GM18868 (cell line): Measurements from ENCODE around the gene ACOT11.

Source experiments
- ATAC-seq: cut with Tn5 transposase; IDR thresholded peaks from one replicate; pipeline ENCODE4 v1.9.1; 2021; ENCODE audit warnings: mild to moderate bottlenecking, moderate library complexity; ENCODE audit not compliant: unreplicated experiment

ACOT11 gene

DNA sequence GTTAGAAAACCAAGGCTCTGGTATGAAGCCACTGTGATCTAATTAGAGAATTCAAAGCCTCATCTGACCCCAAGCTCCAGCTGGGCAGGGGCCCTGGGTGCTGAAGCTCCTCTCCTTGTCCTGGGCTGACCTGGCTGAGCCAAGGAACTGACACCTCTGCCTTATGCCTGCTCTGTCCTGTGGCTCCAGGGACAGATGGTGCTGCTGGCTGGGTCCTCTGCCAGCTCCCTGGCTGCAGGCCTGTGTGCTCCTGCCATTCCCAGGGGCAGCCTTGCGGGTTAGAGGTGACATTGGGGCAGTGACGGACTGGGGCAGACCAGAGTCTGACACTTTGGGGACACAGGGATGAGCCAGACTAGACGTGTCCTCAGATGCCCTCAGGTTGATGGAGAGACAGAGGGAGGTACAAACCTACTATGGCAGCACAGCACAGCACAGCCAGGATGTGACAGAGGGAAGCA lies 11.8 kb downstream of the ACOT11 start:
- no peak for ATAC-seq

DNA sequence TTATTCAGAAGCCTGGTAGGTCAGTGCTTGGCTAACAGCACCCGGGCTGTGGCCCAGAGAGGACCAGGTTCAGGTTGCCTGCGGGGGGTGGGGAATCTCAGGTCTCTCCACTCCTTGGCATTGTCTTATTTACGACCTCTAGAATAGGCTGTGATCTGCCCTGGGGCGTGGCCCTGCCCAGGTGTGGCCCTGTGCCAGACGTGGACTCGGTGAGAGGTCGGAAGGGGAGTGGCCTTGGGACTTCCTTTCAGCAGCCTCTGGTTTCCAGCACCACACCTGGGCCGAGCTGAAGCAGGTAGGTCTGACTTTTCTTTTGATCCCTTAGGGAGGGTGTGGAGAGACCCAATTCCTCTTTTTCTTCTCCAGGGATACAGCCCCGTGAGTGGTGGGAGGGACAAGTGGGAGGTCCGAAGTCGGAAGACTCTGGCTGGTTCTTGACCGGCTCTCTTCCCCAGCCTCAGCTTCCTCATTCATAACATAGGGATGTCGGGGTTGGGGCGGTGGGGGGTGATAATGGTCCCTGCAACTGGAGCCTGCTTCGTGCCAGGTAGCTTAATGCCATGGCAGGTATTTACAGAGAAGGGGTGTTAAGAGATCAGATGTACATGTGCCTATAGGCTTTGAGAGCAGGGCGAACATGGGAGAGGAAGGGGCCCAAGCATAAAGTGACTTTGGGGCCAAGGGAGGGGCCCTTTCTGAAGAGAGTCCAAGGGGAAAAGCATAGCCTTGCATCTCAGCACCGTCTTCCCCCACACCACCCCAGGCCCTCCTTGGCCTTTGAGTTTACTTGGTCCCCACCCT lies 16.5 kb downstream of the ACOT11 start:
- no peak for ATAC-seq

DNA sequence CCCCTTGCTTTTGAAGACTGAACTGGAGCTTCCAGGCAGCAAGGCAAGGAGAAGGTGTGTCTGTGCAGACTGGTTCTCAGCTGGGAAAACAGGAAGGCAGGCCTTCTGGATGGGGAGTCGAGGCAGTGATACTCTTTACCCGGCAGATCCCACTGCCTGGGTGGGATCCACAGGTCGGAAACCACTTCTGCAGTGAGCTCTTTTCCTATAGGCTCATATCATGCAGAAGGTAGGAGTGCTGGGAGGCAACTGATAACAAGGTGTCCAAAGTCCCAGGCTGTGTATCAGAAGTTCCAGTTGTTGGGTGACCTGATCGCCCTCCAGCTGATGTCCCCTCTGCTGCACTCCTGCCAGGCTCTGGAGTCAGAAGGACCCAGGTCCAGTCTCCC lies 17.1 kb downstream of the ACOT11 start:
- ATAC-seq, result no peak

DNA sequence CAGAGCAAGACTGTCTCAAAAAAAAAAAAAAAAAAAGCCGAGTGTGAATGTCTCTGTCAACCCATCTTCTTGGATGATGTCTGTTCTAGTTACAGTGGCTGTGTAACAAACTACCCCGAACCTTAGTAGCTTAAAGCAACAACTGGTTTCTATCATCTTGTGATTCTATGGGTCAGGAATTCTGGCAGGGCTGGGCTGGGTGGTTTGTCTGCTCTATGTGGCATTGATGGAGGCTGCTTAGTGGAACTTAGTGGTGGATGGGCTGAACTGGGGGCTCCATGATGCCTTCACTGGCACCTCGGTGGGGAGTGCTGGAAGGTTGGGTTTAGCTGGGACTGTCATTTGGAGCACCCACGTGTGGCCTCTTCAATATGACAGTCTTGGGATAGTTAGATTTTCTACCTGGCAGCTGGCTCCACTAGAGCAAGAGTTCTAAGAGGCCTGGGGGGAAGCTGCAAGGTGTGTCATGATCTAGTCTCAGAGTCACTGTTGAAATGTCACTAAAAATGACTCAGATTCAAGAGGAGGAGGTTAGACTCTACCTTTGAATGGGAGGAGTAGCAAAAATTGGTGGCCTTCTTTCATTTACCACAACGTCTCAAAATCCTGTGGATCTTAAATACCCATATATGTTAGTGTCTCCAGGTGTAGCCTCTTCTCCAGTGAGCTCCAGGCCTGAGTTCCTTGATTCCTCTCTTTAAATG lies 18.6 kb downstream of the ACOT11 start:
- no peak for ATAC-seq

DNA sequence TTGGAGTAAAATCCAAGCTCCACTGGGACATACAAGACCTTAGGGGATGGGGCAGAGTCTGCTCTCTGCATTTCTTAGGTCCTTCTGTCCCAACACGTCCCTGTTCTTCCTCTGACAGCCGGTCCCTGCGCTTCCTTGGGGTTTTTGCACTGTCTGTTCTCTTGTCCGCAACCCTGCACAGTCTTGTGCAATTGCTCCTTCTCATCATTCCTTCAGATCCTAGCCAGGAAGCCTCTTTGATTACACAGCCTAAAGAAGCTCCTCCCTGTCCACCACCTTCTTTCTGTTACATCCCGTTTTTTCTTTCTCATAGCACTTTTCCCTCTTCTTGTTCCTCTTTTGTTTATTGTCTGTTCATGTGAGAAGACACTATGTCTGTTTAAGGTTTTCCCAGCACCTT lies 19.9 kb downstream of the ACOT11 start:
- ATAC-seq, result no peak

DNA sequence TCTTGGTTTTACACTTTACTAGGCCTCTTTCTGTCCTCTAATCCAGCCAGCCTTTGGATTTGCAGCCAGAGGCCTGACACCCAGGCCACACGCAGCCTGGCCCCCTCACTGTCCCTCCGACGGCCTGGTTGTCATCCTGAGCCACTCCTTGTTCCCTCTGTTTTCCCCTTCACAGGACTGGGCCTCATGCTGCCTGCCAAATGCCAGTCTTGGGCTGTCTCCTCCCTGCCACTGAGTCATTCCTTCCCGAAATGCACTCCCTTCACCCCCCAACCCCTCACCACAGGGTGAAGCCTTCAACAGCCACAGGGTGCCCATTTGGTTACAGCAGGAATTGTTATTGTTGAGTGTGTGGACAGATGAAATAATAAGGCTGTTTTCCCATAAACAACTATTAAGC lies 21.3 kb downstream of the ACOT11 start:
- ATAC-seq, result no peak

DNA sequence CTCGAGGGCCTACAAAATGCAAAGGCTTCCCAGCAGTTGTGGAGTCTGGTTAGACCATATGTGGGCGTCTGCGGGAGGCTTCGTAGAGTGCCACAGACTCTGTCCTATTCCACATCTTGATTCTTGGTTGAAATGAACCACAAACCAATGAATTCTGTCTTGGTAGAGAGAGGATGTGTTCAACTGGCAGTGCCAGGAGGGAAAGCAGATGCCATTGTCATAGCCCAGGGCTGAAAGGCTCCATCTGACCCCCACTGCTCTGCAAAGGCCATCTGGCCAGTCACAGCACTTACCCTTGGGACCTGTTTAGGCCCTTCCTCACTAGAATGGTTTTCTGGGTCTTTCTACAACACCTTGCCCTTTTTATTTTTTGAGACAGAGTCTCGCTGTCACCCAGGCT lies 22.1 kb downstream of the ACOT11 start:
- ATAC-seq, result no peak

DNA sequence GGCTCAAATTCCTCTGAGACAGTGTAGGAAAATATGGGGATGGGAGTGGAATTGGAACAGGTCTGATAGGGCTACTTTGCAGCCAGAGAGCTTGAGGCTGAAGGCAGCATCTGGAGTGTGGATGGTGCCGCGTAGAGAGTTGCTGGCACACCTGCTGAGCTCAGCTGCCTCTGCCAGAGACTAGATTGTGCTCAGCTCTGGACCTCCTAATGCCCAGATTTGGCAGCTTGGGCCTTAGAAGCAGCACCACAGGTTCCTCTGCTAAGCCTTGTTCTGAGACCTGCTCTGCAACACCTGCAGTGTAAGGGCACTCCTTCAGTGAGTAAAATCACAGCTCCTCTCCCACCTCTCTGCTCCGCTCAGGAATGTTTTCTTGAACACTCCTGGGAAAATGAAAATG lies 23.3 kb downstream of the ACOT11 start:
- ATAC-seq, result no peak

DNA sequence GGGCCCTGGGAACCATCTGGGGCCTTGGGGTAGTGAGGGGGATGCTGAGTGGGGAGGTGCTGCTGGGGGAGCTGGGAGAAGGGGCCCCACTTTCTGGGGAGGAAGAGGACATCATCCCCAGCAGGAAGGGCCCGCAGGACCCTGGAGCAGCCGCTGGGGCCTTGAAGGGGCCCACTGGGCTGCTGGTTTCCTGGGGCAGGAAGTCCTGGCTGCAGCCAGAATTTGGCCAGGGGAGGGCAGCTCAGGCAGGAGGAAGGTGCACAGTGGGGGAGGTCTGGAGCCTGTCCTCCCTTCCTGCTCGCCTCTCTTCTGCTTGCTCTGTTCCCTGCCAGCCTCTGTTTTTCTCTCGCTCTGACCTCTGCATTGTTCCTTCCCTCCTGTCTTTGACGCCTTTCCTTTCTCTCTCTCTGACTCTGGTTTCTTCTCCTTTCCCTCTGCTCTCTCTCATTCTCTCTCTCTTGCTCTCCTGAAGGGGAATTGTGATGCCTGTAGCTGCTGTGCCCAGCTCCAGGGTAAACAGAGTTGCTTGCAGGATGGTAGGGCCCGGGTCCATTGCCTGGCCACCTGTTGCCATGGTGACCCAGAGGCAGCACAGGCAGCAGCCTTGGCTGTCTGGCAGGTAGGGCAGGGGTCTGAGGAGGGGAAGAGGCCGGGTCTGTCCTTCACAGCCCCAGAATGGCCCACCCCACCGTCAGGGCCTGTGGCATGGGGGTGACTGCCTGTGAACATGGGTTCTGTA lies 23.9 kb downstream of the ACOT11 start:
- no peak for ATAC-seq

DNA sequence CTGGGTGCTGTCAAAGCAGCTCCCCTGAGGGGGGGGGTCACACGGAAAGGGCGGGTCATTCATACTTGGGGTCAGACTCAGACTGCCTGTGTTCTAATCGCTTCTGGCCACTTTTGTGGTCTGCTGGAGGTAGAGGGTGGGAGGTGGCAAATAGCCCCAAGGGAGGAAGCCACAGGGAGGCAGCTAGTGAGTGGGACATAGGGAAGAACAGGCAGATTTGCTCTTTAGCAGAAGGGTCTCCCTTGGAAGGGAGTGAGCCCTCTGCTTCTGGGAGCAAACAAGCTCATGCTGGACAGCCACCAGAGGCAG lies 24.5 kb downstream of the ACOT11 start:
- ATAC-seq, result no peak

DNA sequence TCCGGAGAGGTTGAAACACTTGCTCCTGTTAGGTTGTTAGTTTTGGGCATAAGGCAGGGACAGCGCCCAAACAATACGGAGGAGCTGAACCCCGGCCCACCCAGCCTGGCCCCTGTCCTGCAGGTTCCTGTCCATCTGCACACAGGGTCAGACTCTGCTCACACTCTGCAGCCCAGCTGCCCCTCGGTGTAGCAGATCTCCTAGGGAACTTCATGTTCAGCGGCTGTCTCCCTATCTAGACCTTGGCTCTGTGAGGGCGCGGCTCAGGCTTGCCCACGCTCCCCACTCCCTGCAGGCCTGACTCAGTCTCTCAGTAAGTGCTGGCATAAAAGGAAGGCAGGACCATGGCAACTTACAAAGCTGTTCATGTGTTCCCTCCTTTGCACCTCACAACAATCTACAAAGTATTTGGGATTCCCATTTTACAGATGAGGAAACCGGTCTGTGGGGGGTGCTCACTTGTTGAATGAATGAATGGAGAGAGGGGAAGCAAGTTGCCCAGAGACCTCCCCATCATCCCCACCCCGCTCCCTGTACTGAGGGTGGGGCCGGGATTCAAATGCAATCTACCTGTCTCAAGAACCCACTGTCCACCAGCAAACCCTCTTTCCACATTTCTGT lies 26.2 kb downstream of the ACOT11 start:
- no peak for ATAC-seq

DNA sequence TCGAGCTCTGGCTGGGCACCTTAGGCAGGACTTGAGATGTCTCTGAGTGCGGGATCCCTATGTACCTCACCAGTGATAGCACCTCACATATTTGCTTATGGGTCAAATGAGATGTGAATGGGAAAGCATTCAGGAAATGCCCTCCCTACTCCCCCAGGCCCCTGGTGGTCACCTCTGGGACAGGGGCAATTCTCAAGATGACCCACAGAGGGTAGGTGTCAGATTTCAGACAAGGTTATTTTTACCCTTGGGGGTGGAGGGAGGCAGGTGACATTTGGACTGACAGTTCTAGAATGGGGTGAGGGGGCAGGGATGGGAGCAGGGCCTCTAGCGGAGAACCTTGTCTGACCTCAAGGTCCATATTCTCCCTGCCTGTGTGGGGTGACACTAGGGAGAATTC lies 27.1 kb downstream of the ACOT11 start:
- ATAC-seq, result no peak

DNA sequence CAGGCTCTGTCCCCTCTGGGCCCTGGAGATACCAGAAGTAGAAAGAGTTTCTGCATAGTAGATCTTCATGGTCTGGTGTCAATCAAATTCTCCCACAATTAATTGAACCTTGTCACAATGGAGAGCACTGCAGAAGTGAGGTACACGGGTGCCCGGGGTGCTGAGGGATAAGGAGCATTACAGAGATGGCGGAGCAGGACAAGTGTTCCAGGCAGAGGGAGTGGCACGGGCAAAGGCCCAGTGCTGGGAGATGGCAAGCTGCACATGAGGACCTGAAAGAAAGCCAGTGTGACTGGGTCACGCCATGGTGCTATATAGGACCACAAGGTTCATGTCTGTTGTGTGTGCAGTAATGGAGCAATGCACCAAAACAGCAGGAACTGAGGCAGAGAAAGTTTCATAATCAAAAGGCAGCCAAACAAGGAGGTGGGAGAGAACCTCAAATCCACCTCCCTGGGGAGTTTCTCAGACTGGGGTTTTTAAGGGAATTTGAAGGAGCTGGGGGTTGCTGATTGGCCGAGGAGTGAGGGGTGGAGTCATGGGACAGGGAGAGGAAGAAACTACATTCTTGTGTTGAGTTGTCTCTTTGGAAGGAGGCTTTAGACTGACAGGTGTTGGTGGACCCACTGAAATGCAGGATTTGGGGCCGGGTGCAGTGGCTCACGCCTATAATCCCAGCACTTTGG lies 27.7 kb downstream of the ACOT11 start:
- no peak for ATAC-seq

DNA sequence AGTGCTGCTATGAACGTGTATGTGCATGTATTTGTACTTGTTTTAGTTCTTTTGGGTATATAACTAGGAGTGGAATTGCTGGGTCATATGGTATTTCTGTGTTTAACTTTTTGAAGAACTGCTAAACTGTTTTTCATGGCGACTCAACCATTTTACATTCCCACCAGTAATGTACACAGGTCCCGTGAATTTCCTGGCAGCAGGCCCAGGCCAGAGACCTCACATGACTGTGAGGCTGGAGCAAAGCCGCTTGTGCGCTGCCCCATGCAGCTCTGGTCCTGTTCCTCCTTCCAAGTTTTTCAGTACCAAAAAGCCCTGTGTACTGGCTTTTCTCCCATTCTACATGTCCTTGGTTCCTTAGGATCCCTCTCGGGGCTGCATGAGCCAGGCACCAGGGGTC lies 29.6 kb downstream of the ACOT11 start:
- ATAC-seq, result no peak

DNA sequence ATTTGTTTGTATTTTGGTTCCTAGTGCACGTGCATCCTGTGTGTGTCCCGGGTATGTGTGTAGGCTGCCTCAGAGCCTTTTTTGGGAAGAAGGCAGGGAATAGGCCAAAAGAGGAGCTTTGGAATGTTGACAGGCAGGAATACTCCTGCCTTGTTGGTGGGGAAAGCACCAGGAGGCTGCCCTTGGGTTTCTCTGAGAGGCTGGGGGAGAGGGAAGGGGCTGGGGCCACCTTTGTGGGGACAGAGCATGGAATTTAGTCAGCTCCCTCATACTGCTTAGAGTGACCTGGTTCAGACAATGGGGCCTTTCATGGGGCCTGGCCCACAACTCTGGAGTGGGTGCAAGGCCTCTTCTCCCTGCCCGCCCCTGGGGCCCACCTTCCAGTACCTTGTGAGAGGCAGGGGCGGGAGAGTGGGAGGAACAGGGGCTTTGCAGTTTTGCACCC lies 31.3 kb downstream of the ACOT11 start:
- ATAC-seq, result no peak

DNA sequence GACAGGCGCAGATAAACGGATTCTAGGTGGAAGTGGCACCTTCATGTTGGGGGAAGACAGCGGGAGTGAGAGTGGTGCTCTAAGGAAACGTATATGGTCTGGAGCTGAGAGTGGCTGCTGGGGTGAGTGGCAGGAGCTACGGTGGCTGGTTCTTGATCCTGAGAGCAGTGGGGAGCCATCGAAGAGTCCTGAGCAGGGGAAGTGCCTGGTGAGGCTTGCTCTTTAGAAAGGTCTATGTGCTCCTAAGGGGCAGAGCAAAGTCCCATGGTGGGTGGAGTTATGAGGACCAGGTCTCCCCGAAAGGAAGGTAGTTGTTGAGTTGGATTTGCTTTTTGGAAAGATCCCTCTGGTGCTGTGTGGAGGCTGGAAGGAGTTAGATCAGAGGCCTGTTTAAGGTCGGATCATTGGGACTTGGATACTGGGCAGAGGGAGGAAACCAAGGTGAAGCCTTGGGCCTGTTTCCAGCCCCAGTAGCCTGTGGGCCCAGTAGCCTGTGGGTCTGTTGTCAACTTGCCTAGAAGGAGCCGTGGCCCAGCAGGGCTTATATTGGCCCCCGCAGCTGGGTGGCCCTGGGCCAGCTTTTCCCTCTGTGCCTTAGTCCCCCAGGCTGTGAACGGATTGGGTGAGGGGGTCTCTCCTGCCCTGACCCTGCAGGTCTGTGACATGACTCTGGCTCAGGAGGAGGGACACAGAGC lies 33.0 kb downstream of the ACOT11 start:
- no peak for ATAC-seq

DNA sequence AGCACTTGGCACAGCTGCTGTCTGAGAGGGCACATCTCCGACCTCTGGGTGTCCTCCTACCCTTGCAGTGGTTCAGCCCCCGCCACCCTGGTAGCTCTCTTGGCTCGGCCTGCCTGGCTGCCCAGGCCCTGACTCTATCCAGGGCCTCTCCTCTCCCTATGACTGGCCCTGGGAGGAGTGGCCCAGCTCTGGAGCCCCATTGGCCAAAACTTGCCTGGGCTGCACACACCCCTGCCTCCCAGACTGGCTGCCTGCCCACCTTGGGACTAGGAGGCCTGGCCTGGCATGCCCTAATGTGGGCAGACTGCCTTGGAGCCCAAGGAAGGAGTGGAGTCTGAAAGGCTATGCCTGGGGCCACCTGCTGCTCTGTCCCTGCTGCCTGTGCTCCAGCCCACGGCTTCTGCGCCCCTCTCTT lies 33.6 kb downstream of the ACOT11 start:
- ATAC-seq, result no peak

DNA sequence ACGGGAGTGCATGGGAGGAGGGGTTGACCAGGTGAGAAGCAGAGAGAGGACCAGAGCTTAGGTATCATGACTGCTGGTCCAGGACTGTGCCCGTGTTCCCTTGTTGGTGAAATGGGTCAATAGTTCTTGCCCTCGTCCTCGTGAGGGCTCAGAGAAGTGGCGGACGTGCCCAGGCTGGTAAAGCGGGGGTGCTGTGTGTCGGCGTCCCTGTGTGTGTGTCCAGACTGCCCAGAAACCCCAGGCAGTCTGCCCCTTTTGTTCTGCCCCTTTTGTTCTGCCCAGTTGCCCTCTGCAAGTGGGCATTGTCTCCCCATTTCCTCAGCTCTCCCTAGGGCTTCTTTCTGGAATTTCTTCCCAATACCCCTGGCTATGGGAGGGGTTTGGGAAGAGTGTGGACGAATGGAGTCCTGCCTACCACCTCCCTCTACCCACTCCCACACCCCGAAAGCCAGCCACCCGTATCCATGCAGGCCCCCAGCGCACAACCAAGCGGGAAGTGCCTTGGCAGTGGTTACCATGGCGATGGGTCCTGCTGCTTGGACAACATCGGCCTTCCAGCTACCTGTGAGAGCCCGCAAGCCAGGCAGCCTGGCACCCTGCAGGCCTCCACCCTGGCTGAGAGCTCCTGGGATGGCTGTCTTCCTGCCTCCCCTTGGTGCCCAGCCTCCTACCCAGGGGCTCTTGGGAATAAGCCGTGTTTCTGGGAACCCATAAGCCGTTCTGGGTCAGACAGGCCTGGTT lies 34.7 kb downstream of the ACOT11 start:
- no peak for ATAC-seq

DNA sequence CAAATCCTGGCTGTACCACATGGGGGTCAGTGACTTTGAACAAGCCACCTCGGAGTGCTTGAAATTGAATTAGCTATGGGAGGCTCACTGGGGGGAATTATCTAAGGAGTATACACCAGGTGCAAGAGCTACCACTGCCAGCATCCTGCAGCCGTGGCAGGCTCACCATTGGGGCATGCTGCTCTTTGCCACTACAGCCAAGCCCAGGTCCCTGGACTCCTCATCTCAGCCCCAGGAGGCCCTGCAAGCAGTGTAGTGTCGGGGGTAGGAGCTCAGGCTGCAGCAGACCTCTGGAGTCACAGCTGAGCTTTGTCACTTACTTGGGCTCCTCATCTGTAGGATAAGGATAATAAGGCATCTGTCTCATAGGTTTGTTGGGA lies 35.3 kb downstream of the ACOT11 start:
- no peak for ATAC-seq

DNA sequence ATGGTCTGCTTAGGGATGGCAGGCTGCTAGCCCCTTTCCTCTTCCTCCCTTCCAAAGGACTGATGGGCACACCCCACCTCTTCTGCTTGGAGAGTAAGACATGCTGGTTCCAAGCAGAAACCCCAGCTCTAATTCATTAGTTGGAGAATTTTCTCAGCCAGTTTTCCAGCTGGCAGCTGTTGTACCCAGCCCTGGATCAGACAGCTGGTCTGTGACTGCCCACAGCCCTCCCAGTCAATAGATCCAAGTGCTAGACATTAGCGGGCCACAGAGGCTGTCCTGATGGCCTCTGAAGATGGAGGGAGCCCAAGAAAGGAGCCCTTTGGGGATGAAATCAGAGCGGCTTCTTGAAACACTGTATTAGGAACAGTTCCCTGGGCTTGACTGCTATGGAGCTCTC lies 35.8 kb downstream of the ACOT11 start:
- no peak for ATAC-seq
